Adipocyte (in vitro differentiated cells): ENCODE results near the gene PSTPIP2.
A peak's percentile ranks its signal among the peaks of the same experiment; 100 is the strongest.
"Not testable (repeated sequence)": the region's sequence is repeated elsewhere in the genome, so short reads cannot be mapped to it uniquely, and the experiment has no call there.

Experiments
- DNase-seq: peaks from one replicate; pipeline ENCODE4 v3.0.0-alpha.2; 2015; ENCODE audit warnings: low read depth
- H3K27me3 ChIP-seq: replicated peaks from 2 replicates; pipeline ENCODE4 v1.7.0; 2013; ENCODE audit warnings: mild to moderate bottlenecking, low read length, moderate library complexity; ENCODE audit not compliant: control insufficient read depth, insufficient read depth
- H3K36me3 ChIP-seq: 2 replicates; pipeline ENCODE4 v1.7.0; 2013; ENCODE audit warnings: low read length, mild to moderate bottlenecking, moderate library complexity; ENCODE audit not compliant: control insufficient read depth, insufficient read depth, severe bottlenecking
- H3K4me1 ChIP-seq: 2 replicates; pipeline ENCODE4 v1.7.0; 2013; ENCODE audit warnings: mild to moderate bottlenecking, low read length, moderate library complexity; ENCODE audit not compliant: control insufficient read depth, insufficient read depth
- H3K4me3 ChIP-seq: 2 replicates; pipeline ENCODE4 v1.7.0; 2013; ENCODE audit warnings: mild to moderate bottlenecking, low read length, moderate library complexity
- H3K9ac ChIP-seq: 2 replicates; pipeline ENCODE4 v1.7.0; 2013; ENCODE audit warnings: mild to moderate bottlenecking, low read length, moderate library complexity
- H3K9me3 ChIP-seq: 2 replicates; pipeline ENCODE4 v1.7.0; 2013; ENCODE audit warnings: mild to moderate bottlenecking, low read length, moderate library complexity; ENCODE audit not compliant: control insufficient read depth

The PSTPIP2 gene

DNA sequence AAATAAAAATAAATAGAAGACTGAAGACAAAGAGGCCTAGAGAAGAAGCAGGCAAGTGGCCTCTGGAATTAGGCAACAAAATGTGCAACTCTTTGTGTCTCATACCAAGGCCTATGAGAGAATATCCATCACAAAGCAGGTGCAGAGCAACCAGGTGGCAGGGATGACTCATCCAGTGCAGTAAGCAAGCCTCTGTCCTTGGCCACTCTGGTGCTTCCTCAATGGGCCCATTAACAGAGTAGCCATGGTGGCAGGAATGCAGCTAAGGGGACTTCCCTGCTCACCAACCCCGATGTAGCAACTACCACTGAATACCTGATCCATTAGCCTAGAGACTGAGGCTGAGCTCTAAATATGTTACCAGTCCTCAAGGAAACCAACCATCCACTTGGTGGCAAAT lies 94.0 kb downstream of the PSTPIP2 start:
- Histone ChIP-seq H3K36me3 (no peaks in the 10 kb centered on the region), H3K4me1 (peaks cover 7% of the 10 kb centered on the region), H3K9ac (no peak overlapping the region), H3K9me3 (no peaks in the 10 kb centered on the region), H3K27me3 (no peaks in the 10 kb centered on the region), H3K4me3 (no peak overlapping the region)
- no peak for DNase-seq

GRCh38 chr18:45976974-45977373 lies 95.1 kb downstream of the PSTPIP2 start:
- Histone ChIP-seq H3K36me3 (no peaks in the 10 kb centered on the region), H3K9me3 (no peaks in the 10 kb centered on the region), H3K4me3 (no peak overlapping the region), H3K27me3 (no peaks in the 10 kb centered on the region), H3K9ac (no peak overlapping the region), H3K4me1 (peaks cover 7% of the 10 kb centered on the region)
- no peak for DNase-seq

GRCh38 chr18:45976566-45976965 lies 95.5 kb downstream of the PSTPIP2 start:
- peak; percentile 38 for DNase-seq
- Histone ChIP-seq H3K27me3 (no peaks in the 10 kb centered on the region), H3K4me3 (no peak overlapping the region), H3K9me3 (no peaks in the 10 kb centered on the region), H3K36me3 (no peaks in the 10 kb centered on the region), H3K9ac (no peak overlapping the region), H3K4me1 (peaks cover 7% of the 10 kb centered on the region)

GRCh38 chr18:45974088-45974536 lies 97.9 kb downstream of the PSTPIP2 start:
- Histone ChIP-seq H3K4me1 (peaks cover 4% of the 10 kb centered on the region), H3K4me3 (no peak overlapping the region), H3K9me3 (no peaks in the 10 kb centered on the region), H3K36me3 (no peaks in the 10 kb centered on the region), H3K9ac (peak overlapping the region; percentile 11), H3K27me3 (no peaks in the 10 kb centered on the region)
- peak; percentile 94 for DNase-seq

DNA sequence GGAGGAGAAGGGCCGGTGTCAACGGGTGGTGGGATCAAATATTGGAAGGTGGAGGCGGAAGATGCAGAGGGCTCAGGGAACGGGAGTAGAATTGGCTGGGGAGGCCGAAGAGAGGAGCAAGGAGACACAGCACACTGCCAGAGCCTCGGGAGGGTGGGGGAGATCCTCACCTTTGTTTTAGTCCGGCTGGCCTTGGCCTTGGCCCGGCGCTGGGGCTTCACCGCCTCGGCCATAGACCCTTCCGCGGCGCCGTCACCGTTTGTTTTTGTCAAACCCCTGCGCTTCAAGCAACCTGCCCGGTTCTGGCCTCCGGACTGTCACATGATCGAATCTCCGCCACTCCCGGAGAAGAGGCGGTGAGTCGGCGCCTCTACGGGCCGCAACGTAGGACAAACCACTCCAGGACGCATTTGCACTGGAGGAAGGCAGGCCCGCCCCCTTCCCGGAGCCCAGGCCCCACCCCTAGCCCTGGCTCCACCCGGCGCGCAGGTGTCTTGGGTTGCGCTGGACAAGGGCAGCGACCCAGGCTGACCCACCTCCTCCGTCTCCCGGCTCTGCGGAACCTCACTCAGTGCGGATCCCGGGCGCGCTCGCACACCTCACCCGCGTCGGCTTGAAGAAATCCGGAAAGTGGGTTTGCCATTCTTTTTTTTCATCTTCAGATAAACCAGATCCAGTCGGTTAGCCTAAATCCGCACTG lies 104.9 kb downstream of the PSTPIP2 start, which contains the start of gene EPG5:
TSS of gene EPG5 (minus strand) at position 323 of the 700 bp plus-strand sequence. CDS start at position 233, 90 bp downstream.
- H3K4me3 ChIP-seq = peak within 1 kb of the TSS; percentile 95
- no peaks in the 10 kb centered on the region for H3K36me3 ChIP-seq
- H3K9me3 ChIP-seq = no peaks in the 10 kb centered on the region
- DNase-seq = peak; percentile 98
- peak within 1 kb of the TSS; percentile 92 for H3K9ac ChIP-seq
- H3K4me1 ChIP-seq = peaks cover 26% of the 10 kb centered on the region
- no peaks in the 10 kb centered on the region for H3K27me3 ChIP-seq

DNA sequence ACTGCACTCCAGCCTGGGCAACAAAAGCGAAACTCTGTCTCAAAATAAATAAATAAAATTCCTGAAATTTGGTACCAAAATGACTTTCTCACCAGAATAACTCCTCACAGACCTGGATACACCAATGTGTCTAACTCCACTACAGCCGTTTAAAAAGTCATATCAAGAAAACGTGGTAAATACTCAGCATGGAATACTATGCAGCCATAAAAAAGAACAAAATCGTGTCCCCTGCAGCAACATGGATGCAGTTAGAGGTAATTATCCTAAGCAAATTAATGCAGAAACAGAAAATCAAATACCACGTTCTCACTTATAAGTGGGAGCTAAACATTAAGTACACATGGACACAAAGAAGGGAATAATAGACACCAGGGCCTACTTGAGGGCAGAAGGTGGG lies 107.1 kb downstream of the PSTPIP2 start:
- H3K9me3 ChIP-seq, H3K4me3 ChIP-seq, H3K9ac ChIP-seq, H3K36me3 ChIP-seq, DNase-seq, H3K27me3 ChIP-seq: not testable (repeated sequence)
- peaks cover 30% of the 10 kb centered on the region for H3K4me1 ChIP-seq

DNA sequence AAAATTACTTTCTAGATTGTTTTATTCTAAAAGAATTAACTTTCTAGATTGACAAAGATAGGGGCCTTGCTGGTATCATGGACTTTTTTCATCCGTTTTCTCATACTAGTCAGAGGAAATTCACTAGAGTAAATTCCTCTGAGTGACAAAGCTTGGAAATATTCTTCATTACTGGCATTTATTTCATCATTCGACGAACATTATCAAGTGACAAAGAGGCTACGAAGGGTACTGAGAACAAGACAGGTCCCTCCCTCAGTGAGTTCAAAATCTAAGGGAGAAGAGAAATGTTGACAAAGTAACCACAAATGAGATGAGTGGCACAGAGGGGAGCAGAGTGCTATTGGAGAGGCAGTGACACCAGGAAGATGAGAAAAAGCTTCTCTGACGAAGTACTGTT lies 109.2 kb downstream of the PSTPIP2 start:
- Histone ChIP-seq H3K4me3 (no peak overlapping the region), H3K4me1 (peaks cover 38% of the 10 kb centered on the region), H3K36me3 (no peaks in the 10 kb centered on the region), H3K9ac (peak overlapping the region; percentile 3), H3K27me3 (no peaks in the 10 kb centered on the region), H3K9me3 (no peaks in the 10 kb centered on the region)
- DNase-seq = peak; percentile 40

- no peak overlapping the region for H3K4me3 ChIP-seq
- peak overlapping the region; percentile 3 for H3K9ac ChIP-seq
- peaks cover 39% of the 10 kb centered on the region for H3K4me1 ChIP-seq
- H3K36me3 ChIP-seq = no peaks in the 10 kb centered on the region
- no peaks in the 10 kb centered on the region for H3K27me3 ChIP-seq
- DNase-seq = peak; percentile 16
- no peaks in the 10 kb centered on the region for H3K9me3 ChIP-seq
Measured at GRCh38 chr18:45962461-45962860, 109.6 kb downstream of the PSTPIP2 start.

DNA sequence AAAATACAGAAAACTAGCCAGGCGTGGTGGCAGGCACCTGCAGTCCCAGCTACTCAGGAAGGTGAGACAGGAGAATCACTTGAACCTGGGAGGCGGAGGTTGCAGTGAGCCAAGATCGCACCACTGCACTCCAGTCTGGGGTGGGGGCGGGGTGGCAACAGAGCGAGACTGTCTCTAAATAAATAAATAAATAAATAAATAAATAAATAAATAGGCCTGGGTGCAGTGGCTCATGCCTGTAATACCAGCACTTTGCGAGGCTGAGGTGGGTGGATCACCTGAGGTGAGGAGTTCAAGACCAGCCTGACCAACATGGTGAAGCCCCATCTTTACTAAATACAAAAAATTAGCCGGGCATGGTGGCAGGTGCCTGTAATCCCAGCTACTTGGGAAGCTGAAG lies 112.6 kb downstream of the PSTPIP2 start:
- not testable (repeated sequence) for H3K4me3 ChIP-seq, H3K9me3 ChIP-seq, DNase-seq, H3K9ac ChIP-seq, H3K27me3 ChIP-seq, H3K36me3 ChIP-seq
- H3K4me1 ChIP-seq = peaks cover 56% of the 10 kb centered on the region

DNA sequence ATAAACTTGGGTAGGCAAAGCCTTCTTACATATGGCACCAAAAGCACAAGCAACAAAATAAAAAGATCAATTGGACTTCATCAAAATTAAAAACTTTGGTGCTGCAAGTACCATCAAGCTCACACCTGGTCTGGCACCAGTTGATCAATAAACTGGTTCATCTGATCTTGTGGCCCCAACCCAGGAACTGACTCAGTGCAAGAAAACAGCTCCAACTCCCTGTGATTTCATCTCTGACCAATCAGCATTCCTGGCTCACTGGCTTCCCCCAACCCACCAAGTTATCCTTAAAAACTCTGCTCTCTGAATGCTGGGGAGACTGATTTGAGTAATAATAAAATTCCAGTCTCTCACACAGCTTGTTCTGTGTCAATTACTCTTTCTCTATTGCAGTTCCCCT lies 113.3 kb downstream of the PSTPIP2 start:
- DNase-seq = no peak
- Histone ChIP-seq H3K9ac (no peak overlapping the region), H3K36me3 (peaks cover 4% of the 10 kb centered on the region), H3K4me1 (peaks cover 63% of the 10 kb centered on the region), H3K4me3 (no peak overlapping the region), H3K9me3 (no peaks in the 10 kb centered on the region), H3K27me3 (no peaks in the 10 kb centered on the region)

GRCh38 chr18:45958027-45958426 lies 114.0 kb downstream of the PSTPIP2 start:
- Histone ChIP-seq H3K27me3 (no peaks in the 10 kb centered on the region), H3K9me3 (no peaks in the 10 kb centered on the region), H3K9ac (no peak overlapping the region), H3K4me3 (no peak overlapping the region), H3K4me1 (peaks cover 65% of the 10 kb centered on the region), H3K36me3 (peaks cover 11% of the 10 kb centered on the region)
- DNase-seq = peak; percentile 26

- Histone ChIP-seq H3K27me3 (no peaks in the 10 kb centered on the region), H3K9ac (no peak overlapping the region), H3K9me3 (no peaks in the 10 kb centered on the region), H3K4me1 (peaks cover 61% of the 10 kb centered on the region), H3K4me3 (no peak overlapping the region), H3K36me3 (peaks cover 18% of the 10 kb centered on the region)
- DNase-seq = peak; percentile 77
Measured at GRCh38 chr18:45957100-45957499, 115.0 kb downstream of the PSTPIP2 start.
